Measurements from ENCODE around the gene CDKL2. TPM values are rescaled to one million over a fixed set of nuclear protein-coding genes. Genes with fewer than 3 reads are reported as not detected.

CDKL2 gene
- total RNA-seq, 1 experiment from 2014 or later, result 5.7 TPM

GRCh38 chr4:75633846-75634245 lies 3.5 kb upstream of the CDKL2 start:
- no TSS peak for BruUV-seq (replicated peaks)
- in situ Hi-C loops (cut with HindIII; ENCODE audit: low pct_unique_long_range_greater_than_20kb, low sequenced_read_pairs), result no loop called here
- H3K4me1 ChIP-seq (ENCODE audit: control insufficient read depth, insufficient read depth, low read length), result peaks cover 4% of the 10 kb centered on the region; the same call in 1 of the 2 replicates
- ChIA-PET CTCF (no interaction called here), POLR2A (no interaction called here)
- no peaks in the 10 kb centered on the region for H3K9me3 ChIP-seq (ENCODE audit: control insufficient read depth, insufficient read depth, low read depth, low read length)
- no peak for DNase-seq (ENCODE audit: low read depth, low spot score)
- H3K4me3 ChIP-seq (ENCODE audit: low read depth in 2 of 2, low read length in 2 of 2), result no peak overlapping the region
- H3K27ac ChIP-seq (ENCODE audit: low read length), result no peak overlapping the region
- H3K27me3 ChIP-seq (ENCODE audit: control insufficient read depth, insufficient read depth, low read length), result no peaks in the 10 kb centered on the region
- no peaks in the 10 kb centered on the region for H3K36me3 ChIP-seq (ENCODE audit: control insufficient read depth, insufficient read depth, low read length)
- no peak for ATAC-seq
- TF ChIP-seq SIN3A (IDR thresholded peaks at IDR 0.05; ENCODE audit: borderline replicate concordance, insufficient read depth, low read depth, low read length) (no peak), POLR2AphosphoS5 (IDR thresholded peaks at IDR 0.05; ENCODE audit: low read depth, low read length) (no peak), CTCF (IDR thresholded peaks at IDR 0.05) (no peak), TCF7L2 (IDR thresholded peaks at IDR 0.05; ENCODE audit: low read depth, low read length) (no peak)
- intact Hi-C loops (cut with micrococcal nuclease; ENCODE audit: unreplicated experiment), result no loop called here

GRCh38 chr4:75630937-75631329 lies 605 bp upstream of the CDKL2 start:
- DNase-seq (ENCODE audit: low read depth, low spot score), result no peak
- TF ChIP-seq TCF7L2 (IDR thresholded peaks at IDR 0.05; ENCODE audit: low read depth, low read length), result no peak
- no peak for TF ChIP-seq REST (IDR thresholded peaks at IDR 0.05; ENCODE audit: insufficient read depth in 1 of 2, low read depth in 2 of 2, low read length in 1 of 2)
- no peak for TF ChIP-seq CTCF (IDR thresholded peaks at IDR 0.05)
- no peak for TF ChIP-seq SIN3A (IDR thresholded peaks at IDR 0.05; ENCODE audit: borderline replicate concordance, insufficient read depth, low read depth, low read length)
- no peak for TF ChIP-seq POLR2AphosphoS5 (IDR thresholded peaks at IDR 0.05; ENCODE audit: low read depth, low read length)
- Histone ChIP-seq H3K4me1 (ENCODE audit: control insufficient read depth, insufficient read depth, low read length) (peaks cover 4% of the 10 kb centered on the region; the same call in 1 of the 2 replicates), H3K27ac (ENCODE audit: low read length) (peak overlapping the region; percentile 70), H3K36me3 (ENCODE audit: control insufficient read depth, insufficient read depth, low read length) (no peaks in the 10 kb centered on the region), H3K4me3 (ENCODE audit: low read depth in 2 of 2, low read length in 2 of 2) (peak overlapping the region; percentile 73 to 90), H3K9me3 (ENCODE audit: control insufficient read depth, insufficient read depth, low read depth, low read length) (no peaks in the 10 kb centered on the region), H3K27me3 (ENCODE audit: control insufficient read depth, insufficient read depth, low read length) (no peaks in the 10 kb centered on the region)
- ChIA-PET CTCF (no interaction called here), POLR2A (no interaction called here)
- BruUV-seq (replicated peaks), result no TSS peak
- ATAC-seq, result peak; percentile 26; the same call in 1 of the 2 replicates
- intact Hi-C loops (cut with micrococcal nuclease; ENCODE audit: unreplicated experiment), result no loop called here
- in situ Hi-C loops (cut with HindIII; ENCODE audit: low pct_unique_long_range_greater_than_20kb, low sequenced_read_pairs), result no loop called here
